Pancreas (tissue), 10 donors: ENCODE results near the gene PCCA. TPM values are rescaled to one million over a fixed set of nuclear protein-coding genes. Genes with fewer than 3 reads are reported as not detected.

ENCODE experiments used
- ATAC-seq, 4 donors: fragments of 200-7000 bp; cut with Tn5 transposase; one replicate each; pipeline versions ENCODE4 v1.8.0 to v1.9.1; 2020; ENCODE audit warnings: mild to moderate bottlenecking in 4 of 4, moderate library complexity in 4 of 4
- DNase-seq, 6 donors: peaks; one replicate each; pipeline ENCODE4 v3.0.0-alpha.2; 2020
- FAIRE-seq: peaks from 2 replicates; lab custom pipeline; 2012; peaks lifted over from hg19 to GRCh38; lab: Jason Lieb, UNC
- H3K27ac ChIP-seq, 4 donors: fragments of 200-600 bp; sonication (generic); 1 replicate in 3 of 4; 2 replicates in 1 of 4; pipeline versions ENCODE4 v1.5.0 to v1.8.0; 2020
- H3K27me3 ChIP-seq, 4 donors: fragments of 200-600 bp; one replicate each; pipeline ENCODE4 v1.8.0; 2021
- H3K36me3 ChIP-seq, 3 donors: fragments of 200-600 bp; sonication (generic) in 1 of 3; one replicate each; pipeline versions ENCODE4 v1.5.0 to v1.8.0; 2020 to 2021
- H3K4me1 ChIP-seq, 3 donors: fragments of 200-600 bp; one replicate each; pipeline ENCODE4 v1.8.0; 2021
- H3K4me3 ChIP-seq, 4 donors: fragments of 200-600 bp; sonication (generic) in 2 of 4; one replicate each; pipeline versions ENCODE4 v1.5.0 to v1.8.0; 2020 to 2021
- H3K9me3 ChIP-seq, 4 donors: fragments of 200-600 bp; one replicate each; pipeline ENCODE4 v1.8.0; 2021
- WGBS, 2 donors: extraction: QIAGEN DNeasy Blood & Tissue Kit; methylation state at CpG; one replicate each; pipeline ENCODE4 v1.1.7; 2013; 5-methylcytosine and 5-hydroxymethylcytosine counted together
- intact Hi-C, 3 donors: fragments of 100-400 bp; cut with DNase I; formaldehyde crosslinking; loops; one replicate each; pipeline versions ENCODE4 v1.11.1 to v1.14.2; 2022
- polyA plus RNA-seq, 2 donors: library from polyadenylated mRNA; stranded (reverse); fragments of 200-250 nt; gene quantifications; one replicate each; pipeline ENCODE4 v1.2.3, GENCODE V29; 2013
- total RNA-seq, 6 donors: library from RNA; stranded (reverse); fragmentation: NEBNext Ultra II Directional in 4 of 6; extraction: Animal tissue kit (Norgen Biotek cat#: 25700) in 4 of 6; gene quantifications; one replicate each; pipeline versions ENCODE4 v1.2.1 to v1.2.4, GENCODE V29; 2021 to 2023
- TF ChIP-seq, protein P1 (sequence below), 4 donors: fragments of 200-600 bp; sonication (generic) in 3 of 4; IDR thresholded peaks; one replicate each; pipeline versions ENCODE4 v1.5.0 to v1.8.0; 2021; ENCODE audit warnings: antibody characterized with exemption in 4 of 4
- donor health status: healthy with polysubstance abuse.
- donor health status: DM: no; HTN: no; CAD: no; lungs with moderate emphysema.
- donor health status: DM: no; HTN: no; CAD: no.
- donor health status: control.
- donor health status: control.
- donor health status: Bipolar disorder and iron deficiency.
- donor health status: DM: yes; HTN: yes; CAD: no.
- donor health status: DM: no; HTN: no; CAD: no.
- donor health status: DM: no; HTN: no; CAD: no.
- donor health status: DM: yes; HTN: yes; CAD: no.

PCCA gene
- total and polyA plus RNA-seq, 8 donors = 14.2 to 32.1 (median 24.1) TPM

GRCh38 chr13:100517728-100518127 lies 428.8 kb downstream of the PCCA start:
- Histone ChIP-seq H3K36me3 (no peaks in the 10 kb centered on the region), H3K4me3 (no peak overlapping the region), H3K4me1 (peaks cover 6 to 26% (median 23%) of the 10 kb centered on the region in 3 donors), H3K27me3 (no peaks in the 10 kb centered on the region), H3K9me3 (no peaks in the 10 kb centered on the region), H3K27ac (peak overlapping the region; percentile 44 to 69 (median 54))
- DNase-seq = no peak
- TF ChIP-seq, protein P1, sequence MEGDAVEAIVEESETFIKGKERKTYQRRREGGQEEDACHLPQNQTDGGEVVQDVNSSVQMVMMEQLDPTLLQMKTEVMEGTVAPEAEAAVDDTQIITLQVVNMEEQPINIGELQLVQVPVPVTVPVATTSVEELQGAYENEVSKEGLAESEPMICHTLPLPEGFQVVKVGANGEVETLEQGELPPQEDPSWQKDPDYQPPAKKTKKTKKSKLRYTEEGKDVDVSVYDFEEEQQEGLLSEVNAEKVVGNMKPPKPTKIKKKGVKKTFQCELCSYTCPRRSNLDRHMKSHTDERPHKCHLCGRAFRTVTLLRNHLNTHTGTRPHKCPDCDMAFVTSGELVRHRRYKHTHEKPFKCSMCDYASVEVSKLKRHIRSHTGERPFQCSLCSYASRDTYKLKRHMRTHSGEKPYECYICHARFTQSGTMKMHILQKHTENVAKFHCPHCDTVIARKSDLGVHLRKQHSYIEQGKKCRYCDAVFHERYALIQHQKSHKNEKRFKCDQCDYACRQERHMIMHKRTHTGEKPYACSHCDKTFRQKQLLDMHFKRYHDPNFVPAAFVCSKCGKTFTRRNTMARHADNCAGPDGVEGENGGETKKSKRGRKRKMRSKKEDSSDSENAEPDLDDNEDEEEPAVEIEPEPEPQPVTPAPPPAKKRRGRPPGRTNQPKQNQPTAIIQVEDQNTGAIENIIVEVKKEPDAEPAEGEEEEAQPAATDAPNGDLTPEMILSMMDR (IDR thresholded peaks at IDR 0.05) = no peak
- FAIRE-seq = no peak
- intact Hi-C loops = loop anchor here in 2 of 3 donors (10.0 kb wide), 1 partner anchor 603 kb away; no protein-coding TSS in a partner anchor
- ATAC-seq = no peak
- 68 to 74% methylated on average over 13 of the region's 13 CpGs for WGBS, 2 donors

GRCh38 chr13:100518394-100519062 lies 429.6 kb downstream of the PCCA start:
- TF ChIP-seq, protein P1 (IDR thresholded peaks at IDR 0.05) = no peak
- no peak for FAIRE-seq

GRCh38 chr13:100519626-100520025 lies 430.7 kb downstream of the PCCA start:
- TF ChIP-seq, protein P1 (IDR thresholded peaks at IDR 0.05) = no peak
- no peak for FAIRE-seq
- H3K4me1 ChIP-seq = peaks cover 6 to 26% (median 23%) of the 10 kb centered on the region in 3 donors
- no peak overlapping the region for H3K4me3 ChIP-seq
- WGBS, 2 donors = 96 to 98% methylated on average over 9 of the region's 9 CpGs
- H3K36me3 ChIP-seq = no peaks in the 10 kb centered on the region
- H3K27me3 ChIP-seq = no peaks in the 10 kb centered on the region
- intact Hi-C loops = loop anchor here in 2 of 3 donors (10.0 kb wide), 1 partner anchor 605 kb away; no protein-coding TSS in a partner anchor
- no peak overlapping the region for H3K27ac ChIP-seq
- no peaks in the 10 kb centered on the region for H3K9me3 ChIP-seq
- no peak for ATAC-seq
- no peak for DNase-seq

More at GRCh38 chr13:100518394-100519062, 429.6 kb downstream of the PCCA start:
- no peaks in the 10 kb centered on the region for H3K36me3 ChIP-seq
- peak in 3 of 4 donors; percentile 4 to 21 (median 6) for ATAC-seq
- H3K9me3 ChIP-seq = no peaks in the 10 kb centered on the region
- H3K4me3 ChIP-seq = no peak overlapping the region
- H3K27me3 ChIP-seq = no peaks in the 10 kb centered on the region
- intact Hi-C loops = loop anchor here in 2 of 3 donors (10.0 kb wide), 1 partner anchor 604 kb away; no protein-coding TSS in a partner anchor
- peaks cover 6 to 26% (median 23%) of the 10 kb centered on the region in 3 donors for H3K4me1 ChIP-seq
- peak overlapping the region in 2 of 4 donors; percentile 61 to 69 for H3K27ac ChIP-seq
- no peak for DNase-seq
- 46 to 48% methylated on average over 8 of the region's 8 CpGs for WGBS, 2 donors

DNA sequence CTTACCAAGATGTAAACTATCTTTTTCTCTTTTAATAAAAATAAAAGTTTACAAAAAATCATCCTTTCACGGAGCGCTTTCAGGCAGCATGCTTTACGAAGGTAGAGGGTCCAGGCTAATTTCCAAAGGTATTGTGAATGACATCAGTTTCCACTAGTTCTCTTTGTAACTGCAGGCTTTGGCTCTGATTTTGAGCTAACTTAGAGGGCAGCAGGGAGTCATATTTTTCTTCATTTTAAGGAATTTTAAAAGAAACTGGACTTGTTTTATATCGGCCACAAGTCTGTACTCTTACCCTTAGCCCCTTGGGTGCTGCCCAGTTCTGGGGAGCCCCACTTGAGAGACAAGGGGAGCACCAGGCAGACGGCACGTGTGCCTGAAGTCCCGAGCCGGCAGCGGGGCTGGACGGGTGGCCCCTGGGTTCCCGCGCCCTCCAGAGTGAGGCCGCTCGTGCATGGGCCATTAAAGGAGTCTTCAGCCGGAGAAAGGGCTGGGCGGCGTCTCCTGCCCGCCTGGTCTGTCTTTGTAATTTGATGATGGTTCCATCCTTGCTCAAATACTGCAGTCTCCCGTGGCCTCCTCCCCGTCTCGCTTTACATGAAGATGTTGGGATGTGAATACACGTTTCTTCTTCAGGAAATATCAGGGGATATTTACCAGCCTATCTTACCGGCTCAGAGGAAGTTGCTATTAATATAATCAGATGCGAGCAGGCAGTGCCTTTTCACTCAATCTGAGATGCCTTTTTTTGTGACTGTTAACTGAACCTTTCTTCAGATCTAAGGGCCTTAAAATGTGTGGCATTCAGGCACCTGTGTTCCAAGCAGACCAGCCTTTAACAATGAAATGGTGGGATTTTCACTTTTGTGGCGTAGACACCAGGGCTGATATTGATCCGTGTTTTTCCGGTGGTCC lies 432.3 kb downstream of the PCCA start:
- DNase-seq (no peak), FAIRE-seq (no peak), ATAC-seq (no peak)
- H3K9me3 ChIP-seq = no peaks in the 10 kb centered on the region
- WGBS, 2 donors = 90 to 94% methylated on average over 27 of the region's 27 CpGs
- no peaks in the 10 kb centered on the region for H3K27me3 ChIP-seq
- intact Hi-C loops = no loop called here
- H3K4me3 ChIP-seq = no peak overlapping the region
- H3K36me3 ChIP-seq = no peaks in the 10 kb centered on the region
- no peak overlapping the region for H3K27ac ChIP-seq
- TF ChIP-seq, protein P1 (IDR thresholded peaks at IDR 0.05) = no peak
- peaks cover 6 to 25% (median 22%) of the 10 kb centered on the region in 3 donors for H3K4me1 ChIP-seq
